Glomerular visceral epithelial cell (primary cell): ENCODE measurements around the gene SH2D1B.
A peak's percentile ranks its signal among the peaks of the same experiment; 100 is the strongest.

ENCODE experiments used
- DNase-seq: peaks from one replicate; pipeline ENCODE4 v3.0.0-alpha.2; 2016; ENCODE audit errors: extremely low spot score

Gene SH2D1B

DNA sequence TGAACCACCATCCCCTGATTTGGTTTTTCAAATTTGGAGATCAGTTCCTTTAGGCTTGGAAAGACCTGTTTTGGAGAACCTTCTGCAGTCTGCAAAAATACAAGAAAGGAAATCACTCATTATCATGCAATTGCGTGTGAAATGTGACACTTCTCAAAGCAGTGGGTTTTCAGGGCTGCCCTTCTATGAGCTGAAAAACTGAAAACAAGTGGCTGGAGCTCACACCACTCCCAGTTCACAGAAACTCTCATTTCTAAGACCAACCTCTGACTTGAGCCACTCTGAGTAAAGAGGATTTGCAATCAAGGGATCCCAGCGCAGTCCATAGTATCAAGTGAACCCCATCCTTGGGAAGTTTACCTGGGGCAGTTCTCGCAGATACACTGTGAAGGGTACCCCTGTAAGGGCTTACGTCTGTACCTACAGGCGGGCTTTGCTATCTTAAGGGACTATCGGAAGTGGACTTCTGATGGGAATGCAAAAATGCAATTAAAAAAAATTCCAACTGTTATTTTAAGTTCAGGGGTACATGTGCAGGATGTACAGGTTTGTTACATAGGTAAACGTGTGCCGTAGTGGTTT, 12.8 kb downstream of the SH2D1B start:
- DNase-seq = no peak

DNA sequence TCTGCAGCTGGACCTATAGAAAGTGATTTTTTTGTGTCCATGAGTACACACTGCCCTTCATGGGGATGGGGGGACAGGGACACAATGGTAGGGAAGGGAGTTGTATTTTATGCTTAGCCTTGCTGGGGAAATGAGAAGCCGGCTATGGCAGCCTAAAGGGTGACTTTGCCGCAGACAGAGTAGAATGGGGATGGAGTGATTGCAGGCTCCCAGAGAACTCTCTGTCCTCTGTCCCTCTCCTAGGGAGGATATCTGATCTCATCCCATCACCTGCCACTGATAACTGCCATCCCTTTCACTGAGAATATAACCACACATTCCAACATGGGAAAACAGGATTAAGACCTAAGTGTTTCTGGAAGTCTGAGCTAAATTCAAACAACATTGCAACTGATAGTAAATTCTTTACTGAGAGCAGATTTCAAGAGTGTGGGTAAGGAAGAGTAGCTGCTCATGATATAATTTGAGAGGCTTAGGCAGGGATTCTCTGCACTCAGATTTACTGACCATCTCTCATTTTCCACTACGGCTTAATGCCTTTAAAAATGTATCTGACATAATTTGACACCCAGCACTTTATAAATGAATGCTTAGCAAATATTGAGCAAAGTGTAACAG, 13.9 kb downstream of the SH2D1B start:
- no peak for DNase-seq

DNA sequence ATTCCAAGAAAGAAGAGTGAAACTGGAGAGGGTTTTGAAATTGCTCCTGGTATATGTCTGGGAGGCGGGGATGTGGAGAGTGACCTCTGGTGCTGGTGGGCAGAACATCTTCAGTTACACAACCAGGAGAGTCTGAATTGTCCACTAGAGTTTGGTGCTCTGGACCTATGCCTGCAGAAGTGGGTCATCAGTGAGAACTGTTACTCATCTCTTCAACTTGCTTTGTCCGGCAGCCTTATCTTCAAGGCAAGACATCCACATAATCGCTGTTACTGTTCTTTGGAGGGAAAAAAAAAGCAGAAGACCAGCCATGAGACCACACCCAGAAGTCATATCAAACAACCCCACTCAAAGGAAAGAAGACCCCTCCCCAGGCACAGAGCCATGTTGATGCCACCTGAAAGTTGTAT, 14.9 kb downstream of the SH2D1B start:
- no peak for DNase-seq

DNA sequence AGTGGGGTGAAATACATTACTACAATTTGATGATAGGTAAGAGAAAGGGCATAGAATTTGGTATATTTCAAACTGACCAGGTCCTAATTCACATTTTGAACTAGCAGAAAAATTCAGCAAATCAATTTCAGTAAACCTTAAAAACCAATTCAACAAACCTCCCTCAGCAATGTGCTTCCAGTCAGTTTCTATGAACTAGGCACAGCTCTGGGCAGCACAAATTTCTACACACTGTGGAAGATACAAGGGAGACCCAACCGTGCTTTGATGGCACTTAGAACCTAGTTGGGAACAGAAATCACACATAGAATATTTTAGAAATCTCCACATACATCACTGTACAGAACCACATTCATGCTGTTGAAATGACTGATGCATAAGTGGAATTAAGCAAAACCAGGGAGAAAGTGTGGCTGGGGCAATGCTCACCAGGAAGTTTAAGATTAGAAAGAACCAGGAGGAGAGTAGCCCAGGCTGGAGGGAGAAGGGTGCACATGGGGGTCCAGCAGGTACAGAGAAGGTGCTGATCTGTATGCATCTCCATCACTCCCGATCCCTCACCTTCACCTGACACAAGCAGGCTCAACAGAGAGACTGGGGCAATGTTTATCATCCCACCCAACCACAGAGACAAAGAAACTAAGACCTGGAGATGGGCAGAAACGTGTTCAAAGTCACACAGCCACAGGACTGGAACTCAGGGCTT, 15.6 kb downstream of the SH2D1B start:
- no peak for DNase-seq

DNA sequence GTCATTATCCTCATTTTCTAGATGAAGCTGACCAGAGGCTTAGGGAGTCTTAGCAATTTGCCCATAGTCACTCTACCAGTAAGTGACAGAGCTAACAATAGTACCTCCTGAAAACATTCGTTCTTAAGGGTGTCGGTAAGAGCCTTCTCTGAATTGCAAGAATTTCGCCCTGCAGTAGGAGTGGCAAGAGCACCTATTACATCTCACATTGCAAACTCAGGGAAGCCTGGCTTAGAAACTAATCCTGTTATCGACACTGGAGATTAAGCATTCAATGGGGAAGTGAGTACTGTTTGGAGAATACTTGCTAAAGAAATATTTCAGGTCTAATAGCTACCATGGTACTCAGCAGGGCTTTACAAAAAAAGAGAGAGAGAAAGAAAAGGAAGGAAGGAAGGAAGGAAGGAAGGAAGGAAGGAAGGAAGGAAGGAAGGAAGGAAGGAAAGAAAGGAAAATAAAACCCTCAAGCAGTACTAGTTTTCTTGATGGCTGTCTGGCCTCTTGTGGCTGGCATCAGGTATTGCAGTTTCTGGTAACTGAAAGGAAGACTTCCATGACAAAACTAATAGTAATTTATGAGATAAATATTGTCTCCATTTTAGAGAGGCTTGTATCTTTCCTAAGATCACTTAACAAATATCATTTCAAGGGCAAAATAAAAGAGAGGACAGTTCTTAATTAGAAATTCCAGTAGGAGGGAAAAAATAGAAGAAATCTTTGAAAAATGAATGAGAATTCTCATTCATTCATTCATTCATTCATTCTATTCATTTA, 20.0 kb downstream of the SH2D1B start:
- peak; percentile 37 for DNase-seq

DNA sequence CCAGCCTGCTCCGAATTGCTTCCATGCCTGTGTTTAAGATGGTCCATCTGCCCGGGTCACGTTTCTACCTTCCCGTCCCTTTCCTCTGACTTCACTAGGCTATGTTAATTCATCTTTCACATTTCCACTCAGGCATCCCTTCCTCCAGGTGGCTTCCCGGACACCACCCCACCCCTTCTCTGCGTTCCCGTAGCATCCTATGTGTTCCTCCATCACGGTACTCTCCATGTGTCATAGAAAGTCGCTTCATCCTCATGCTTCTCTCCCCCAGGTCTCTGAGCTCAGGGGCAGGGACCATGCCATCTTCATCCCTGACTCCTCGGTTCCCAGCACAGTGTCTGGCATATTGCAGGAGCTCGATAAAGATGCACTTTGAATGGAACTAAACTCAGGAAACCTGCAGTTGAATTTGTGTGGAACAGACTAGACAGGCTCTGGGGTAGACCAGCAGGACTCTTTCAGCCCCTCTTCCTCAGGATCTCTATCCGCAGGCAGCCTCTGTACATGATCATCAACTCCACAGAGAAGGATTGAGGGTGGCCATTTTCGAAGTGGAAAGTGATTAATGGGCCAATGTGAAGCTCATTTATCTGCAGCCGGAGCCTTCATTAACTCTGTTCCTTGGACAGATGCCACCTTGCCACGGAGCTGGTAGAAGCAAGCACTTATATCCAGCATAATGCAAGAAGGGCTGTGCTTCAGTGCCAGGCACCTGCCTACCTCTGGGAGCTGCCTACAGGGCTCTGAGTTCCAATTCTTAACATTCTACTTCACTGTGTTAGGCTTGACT, 21.3 kb downstream of the SH2D1B start:
- no peak for DNase-seq

DNA sequence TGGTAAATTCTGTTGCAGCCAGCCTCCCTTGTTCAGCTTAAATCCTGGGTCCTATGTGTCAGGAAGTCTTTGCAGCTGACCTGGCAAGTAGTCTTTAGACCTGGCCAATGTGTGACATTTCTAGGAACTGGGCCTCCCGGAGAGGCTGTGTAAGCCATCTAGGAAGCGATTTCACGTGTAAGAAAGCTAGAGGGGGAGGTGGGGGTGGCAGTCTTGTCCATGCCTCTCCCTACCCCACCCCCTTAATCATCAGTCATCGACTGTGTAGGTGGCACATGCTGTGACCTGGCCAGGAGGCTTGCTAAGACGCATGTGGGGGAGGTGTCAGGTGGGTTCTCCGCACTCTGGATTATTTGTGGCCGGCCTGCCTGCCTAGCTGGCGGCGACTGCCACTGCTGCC, 22.0 kb downstream of the SH2D1B start:
- no peak for DNase-seq

DNA sequence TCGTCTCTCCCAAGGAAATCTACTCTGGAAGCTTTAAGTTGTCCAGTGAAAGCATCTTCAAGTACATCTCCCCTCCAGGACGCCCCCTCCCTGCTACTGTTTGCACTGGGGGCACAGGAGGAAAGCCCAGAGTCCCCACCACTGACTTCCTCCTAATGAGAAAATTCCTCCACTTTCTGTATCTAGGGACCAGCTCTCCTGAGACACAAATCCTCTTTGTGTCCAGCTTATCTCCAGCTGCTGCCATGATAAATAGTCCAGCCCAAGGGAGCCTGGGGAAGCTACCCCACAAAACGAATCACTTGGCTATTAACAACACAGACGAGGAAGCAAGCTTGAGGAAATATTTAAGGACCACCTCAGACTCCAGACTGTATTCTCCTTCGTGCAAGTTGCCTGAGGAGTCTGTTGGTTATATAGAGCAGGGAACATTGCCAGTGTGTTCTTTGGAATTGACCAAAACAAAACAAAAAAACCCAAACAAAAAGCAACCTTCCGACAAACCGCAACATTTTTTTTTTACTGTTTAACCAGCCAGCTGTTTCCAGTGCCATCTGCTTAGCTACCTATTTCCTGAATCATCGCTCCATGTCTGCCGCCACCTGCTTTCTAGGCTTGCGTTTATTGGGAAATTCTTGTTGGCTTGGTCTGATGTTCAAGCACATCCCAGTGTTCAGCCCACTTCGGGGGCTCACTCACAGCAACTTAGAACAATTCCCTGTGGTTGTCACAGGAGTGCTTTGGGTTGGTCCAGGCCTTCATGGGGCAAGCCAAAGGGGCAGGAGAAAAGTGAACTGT, 22.7 kb downstream of the SH2D1B start:
- peak; percentile 41 for DNase-seq

DNA sequence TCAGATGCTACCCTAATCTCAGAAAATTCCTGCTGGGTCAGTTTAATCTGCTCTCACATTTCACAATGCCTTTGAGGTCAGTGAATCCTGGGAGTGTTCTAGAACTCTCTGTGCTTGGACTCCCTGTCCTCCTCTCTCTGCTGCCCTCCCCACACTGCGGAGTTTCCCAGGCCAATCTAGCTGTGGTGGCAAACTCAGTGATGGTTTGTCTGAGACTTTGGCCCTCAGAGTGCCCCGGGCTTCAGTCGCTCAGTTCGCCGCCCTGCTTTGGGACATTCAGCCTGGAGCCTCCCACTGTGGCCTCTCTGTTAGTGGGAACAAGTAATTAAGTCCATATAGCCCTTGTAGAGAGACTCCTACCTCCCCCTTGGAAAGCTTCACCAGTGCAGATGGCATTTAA, 23.3 kb downstream of the SH2D1B start:
- no peak for DNase-seq

DNA sequence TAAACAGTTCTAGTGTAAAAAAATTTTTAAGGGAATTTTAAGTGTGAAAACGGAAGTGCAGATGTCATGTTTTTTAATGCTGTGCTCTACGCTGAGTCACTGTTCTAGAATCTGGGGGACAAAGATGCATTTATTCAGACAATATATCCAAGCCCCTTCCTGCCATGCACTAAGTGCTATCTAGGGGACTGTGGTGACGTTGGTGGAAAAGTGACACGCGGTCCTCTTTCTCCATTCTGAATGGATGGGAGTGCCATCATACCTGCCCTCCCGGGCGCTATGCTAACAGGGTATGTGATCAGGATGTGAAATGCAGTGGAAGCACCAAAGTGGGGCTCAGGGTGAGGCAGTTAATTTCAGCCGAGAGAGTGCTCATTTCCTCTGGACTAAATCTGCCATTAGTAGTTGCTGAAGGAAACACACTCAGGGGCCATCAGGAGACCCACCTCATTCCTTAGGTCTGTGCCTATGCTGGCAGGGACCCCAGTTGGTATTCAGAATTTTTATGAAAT, 23.8 kb downstream of the SH2D1B start:
- DNase-seq = no peak

DNA sequence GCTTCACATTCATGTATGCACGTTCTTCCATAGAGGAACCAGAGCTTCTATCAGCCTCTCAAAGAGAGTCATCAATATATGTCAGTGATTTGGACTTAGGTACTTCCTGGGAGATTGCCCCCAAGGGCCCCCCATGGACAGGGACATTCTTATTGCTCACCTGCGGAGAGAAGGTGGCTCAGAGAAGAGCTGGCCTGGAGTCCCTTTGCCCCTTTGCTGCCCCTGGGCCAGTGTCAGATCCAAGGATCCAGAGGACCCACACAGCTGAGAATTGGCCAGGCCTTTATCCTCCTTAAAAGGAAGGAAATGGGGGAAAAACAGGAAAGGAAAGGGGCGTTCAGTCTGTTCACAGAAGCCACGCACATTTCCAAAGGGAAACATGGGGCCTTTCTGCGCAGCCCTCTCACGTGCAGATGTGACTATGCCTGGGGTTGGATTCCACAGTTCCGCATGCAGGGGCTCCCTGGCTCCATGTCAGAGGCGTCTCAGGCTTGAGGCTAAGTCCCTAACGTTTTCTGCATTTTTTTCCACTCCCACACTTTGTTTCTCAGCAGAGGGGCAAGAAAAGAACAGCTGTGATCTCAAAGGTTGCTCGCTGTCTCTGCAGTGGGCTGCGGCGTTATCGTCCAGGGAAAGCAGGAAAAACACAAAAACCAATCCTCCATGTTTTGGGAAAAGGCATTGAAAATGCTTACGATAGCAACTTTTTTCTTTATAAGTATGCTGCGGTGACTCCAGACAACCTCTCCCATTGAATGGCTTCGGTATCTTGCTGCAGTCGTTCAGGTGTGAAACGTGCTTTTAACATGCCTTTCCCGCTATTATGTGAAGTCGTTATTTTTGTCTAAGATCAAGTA, 24.5 kb downstream of the SH2D1B start:
- DNase-seq = no peak

DNA sequence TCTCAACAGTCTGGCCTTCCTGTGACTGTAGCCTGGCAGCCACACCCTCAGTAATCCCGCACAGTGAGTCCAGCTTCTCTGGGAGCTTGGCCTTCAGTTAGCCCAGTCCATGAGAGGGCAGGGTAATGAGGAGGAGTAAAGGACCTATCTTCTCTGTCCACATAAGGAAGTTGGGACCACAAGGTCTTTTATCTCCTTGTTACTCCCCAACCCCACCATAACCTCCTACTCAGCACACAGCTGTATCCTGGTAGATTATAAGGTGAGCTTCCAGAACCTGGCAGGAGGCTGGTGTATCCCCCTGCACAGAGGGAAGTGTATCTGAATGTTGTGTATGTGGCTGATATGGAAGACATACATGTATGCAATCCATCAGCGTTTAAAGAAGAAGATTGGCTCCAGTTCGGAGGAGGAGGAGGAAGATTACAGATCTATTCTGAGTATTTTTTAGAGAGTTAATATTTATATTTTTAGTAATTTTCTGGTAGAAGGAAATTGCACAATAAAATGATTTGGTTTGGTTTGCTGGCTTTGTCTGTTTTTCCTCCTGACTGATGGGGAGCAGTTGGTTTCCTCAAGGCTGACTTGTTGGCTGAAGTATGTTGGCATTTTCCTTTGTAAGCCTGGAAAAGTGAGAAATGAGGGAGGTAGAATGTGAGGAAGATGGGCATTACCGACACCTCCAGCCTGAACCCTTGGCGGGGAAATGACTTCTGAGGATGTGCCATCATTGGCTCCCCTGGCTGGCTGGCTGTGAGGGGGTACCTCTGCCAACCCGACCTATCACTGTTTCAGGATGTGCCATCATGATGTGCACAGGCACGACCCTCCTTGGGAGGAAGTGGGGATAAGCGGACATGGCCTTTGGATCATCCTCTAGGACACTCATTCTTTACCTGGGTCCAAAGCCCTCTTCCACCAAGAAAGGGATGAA, 25.4 kb downstream of the SH2D1B start:
- no peak for DNase-seq

DNA sequence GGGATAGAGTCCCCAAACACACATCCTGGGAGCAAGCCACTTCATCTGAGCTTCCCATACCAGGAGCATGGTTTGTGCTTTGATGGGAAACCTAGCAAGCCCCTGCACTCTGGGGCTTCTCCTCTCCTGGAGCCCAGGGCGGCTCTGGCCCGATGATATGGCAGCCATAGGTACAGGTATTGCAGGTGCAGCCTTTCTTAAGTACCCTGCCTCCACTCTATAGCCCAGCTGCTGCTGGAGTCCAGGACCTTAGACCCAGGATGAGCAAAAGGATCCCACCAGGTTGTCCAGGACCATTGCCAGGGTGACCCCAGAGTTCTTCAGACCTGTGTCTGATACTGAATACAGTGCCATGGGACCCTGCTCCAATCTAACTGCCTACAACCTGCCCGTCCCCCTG, 26.2 kb downstream of the SH2D1B start:
- no peak for DNase-seq

DNA sequence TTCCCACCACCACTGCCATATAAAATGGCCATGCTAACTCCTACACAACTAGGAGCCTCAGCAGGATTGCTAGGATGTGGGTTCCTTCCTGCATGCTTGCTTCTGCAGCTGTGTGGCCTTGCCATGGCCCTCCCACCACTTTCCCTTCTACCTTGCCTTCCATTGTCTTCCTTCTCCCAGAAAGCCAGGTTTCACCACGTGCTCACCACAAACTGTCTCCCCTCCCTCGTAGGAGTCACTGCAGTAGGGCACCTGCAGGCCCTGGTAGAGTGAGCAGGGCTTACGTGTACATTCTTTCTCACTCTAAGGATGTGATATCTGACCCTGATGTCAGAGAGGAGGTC, 26.7 kb downstream of the SH2D1B start:
- no peak for DNase-seq

DNA sequence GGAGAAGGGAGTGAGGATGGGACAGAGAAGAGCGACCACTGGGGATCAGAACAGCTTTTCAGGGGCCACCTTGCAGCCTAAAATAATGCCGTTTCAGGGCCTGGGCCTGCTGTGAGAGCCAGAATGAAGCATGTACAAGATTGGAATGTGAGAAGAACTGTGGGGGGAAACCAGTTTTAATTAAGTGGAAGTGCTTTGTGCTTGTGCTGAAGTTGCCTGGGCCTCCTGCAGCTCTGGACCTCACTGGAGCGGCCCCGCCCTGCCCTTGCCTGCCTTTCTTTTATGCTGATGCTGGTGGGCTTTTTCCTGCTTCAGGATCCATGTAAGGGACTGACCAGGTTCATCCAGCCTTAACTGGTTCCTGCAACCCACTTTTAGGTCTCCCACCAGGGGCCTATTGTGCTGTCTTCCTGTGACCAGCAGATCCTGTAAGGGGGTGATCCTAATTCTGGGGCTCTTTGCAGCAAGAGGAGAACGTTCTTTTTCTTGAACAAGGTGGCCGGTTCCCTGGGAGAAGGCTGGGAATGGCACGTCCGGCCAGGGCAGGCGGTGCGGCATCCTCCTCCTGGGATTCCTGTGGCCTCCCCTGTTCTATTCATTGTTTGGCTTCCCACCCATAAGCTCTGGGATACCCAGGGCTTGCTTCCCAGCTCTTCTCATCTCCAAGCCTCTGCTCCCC, 27.2 kb downstream of the SH2D1B start:
- DNase-seq = no peak

DNA sequence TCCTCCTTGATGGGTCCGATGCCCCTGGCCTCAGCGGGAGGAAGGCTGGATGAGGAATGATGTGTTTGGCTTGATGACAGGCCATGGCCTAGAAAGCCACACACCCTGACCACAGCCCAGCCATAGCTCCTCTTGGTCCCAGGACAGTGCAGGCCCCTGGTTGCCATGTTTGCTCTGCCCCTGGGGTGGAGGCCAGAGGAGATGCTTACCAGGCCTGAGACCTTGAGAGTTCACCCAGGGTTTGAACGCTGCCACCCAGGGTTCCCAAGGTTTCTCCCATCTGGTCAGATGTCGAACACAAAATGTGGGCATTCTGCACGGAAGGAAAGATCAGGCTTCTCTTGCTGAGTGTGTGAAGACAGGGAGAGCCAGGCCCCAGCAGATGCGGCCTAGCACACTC, 27.8 kb downstream of the SH2D1B start:
- no peak for DNase-seq

DNA sequence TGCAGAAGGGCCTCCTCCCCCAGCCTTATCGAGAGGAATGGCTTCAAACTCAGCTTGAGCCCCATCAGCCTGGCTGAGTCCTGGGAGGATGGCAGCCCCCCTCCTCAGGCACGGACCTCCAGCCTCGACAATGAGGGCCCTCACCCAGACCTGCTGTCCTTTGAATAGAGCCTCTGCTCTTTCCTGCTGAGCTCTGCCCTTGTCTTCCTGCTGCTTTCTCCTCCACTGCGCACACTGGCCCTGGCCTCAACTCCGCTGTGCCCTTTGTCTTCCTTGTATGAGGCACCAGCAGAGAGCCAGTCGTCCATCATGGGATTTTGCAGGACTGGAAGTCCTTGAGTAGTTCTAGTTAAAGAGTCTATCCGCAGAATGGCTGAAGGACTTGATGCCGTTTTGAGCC, 28.4 kb downstream of the SH2D1B start:
- DNase-seq = no peak

DNA sequence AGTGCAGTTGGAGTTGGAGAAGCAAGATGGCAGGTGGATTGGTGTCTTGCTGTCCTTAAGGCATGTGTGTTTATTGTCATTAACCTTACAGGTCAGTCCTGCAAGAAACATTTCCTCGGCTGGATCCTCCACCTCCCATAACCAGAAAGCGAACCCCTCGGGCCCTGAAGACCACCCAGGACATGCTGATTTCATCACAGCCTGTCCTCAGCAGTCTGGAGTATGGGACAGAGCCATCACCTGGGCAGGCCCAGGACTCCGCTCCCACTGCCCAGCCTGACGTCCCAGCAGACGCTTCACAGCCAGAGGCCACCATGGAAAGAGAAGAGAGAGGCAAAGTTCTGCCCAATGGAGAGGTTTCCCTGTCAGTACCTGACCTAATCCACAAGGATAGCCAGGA, 28.8 kb downstream of the SH2D1B start:
- no peak for DNase-seq
